NCI-H2081 treated with DMSO at 0.1 percent for 48 hours (cell line): ENCODE data around the gene DCAF7.

Experiments used
- DNase-seq: peaks from one replicate; lab custom pipeline; 2025; lab: John Stamatoyannopoulos, UW

DCAF7 gene

DNA sequence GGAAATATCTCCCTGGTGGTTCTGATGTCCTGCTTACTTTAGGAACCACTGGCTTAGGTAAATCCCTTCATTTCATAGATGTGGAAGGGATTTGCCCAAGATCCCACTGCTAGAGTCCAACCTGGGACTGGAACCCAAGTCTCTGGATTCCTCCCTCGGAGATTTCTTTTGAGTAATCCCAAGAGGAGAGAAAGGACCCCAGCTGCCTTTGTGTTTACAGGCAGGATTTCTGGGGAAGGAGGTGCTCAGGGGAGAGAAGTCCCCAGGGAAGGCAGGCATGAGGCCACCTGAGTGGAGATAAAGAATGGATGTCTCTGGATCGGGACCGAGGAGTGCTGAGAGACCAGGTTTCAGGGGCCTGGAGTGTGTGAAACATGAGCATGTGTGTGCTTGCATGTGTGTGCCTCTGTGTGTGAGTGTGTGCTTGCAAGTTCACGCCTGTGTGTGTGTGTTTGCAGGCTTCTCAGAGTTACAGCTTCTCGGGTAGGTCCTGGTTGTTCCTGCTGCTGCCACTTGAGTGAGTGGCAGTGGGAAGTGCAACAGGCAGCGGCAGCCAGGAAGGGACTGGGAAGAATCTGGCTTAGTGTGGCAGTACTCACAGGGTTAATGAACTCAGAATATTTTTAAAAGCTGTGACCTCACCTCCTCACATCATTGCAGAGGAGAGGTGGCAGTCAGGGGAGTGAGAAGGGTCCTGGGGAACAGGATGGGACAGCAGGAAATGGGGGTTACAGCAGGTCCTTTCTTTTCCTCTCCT lies 24.9 kb upstream of the DCAF7 start:
- no peak for DNase-seq

- no peak for DNase-seq
Measured at GRCh38 chr17:63526861-63527260, 23.4 kb upstream of the DCAF7 start.

GRCh38 chr17:63528183-63528582 lies 22.1 kb upstream of the DCAF7 start:
- DNase-seq = no peak

DNA sequence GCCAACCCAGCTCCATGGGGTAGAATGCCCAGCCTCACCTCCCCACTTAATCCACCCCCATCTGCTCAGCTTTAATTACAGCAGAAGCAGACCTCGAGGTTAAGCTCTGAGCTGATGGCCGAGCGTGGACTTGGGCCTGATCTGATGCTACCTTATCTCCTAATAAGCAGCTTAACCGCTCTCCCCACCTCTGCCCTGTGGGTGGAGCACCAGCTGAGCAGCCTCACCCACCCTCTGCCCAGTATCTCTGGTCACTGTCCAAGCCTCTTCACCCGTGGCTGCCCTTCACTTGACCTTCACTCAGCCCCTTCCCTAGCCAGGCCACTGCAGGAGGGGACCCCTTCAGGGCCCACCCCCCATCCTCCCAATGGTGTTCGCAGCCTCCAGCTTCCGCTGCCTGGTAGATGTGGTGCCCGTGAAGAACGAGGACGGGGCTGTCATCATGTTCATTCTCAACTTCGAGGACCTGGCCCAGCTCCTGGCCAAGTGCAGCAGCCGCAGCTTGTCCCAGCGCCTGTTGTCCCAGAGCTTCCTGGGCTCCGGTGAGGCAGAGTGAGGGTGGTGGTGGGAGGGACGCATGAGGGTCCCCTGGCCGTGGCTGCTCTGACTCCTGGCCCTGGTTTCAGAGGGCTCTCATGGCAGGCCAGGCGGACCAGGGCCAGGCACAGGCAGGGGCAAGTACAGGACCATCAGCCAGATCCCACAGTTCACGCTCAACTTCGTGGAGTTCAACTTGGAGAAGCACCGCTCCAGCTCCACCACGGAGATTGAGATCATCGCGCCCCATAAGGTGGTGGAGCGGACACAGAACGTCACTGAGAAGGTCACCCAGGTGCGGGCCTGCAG lies 20.3 kb upstream of the DCAF7 start:
- no peak for DNase-seq

GRCh38 chr17:63530557-63531021 lies 19.7 kb upstream of the DCAF7 start:
- DNase-seq = no peak

- DNase-seq = no peak
Measured at GRCh38 chr17:63531022-63531965, 19.0 kb upstream of the DCAF7 start.

GRCh38 chr17:63533433-63534077 lies 16.7 kb upstream of the DCAF7 start:
- no peak for DNase-seq

GRCh38 chr17:63534078-63534570 lies 16.2 kb upstream of the DCAF7 start:
- no peak for DNase-seq

DNA sequence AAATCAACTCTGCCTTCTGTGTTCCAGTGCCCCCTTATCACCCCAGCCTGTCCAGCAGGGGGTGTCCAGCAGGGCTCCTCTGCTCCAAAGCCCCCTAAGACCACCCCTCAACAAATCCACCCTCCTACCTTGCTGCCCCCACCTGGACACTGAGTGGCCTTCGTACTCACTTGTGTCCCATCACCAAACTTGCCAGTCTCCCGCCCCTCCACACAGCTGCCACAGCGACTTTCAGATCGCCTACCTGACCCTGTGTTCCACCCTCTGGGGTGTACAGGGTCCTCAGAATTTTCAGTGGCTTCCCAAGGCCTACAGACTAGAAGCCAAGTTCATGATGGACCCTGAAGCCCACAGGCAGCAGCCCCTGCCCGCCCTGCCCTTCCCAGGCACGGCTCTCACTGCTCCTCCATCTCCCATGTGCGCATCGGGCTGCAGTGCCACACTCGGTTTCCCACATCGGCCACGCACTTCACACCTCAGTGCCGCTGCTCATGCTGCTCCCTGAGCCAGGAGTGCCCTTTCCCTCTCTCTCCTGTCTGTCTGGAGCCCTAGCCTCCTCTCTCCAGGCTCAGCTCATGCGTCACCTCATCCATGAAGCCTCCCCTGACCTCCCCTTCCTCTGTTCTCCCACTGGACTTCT lies 15.3 kb upstream of the DCAF7 start:
- no peak for DNase-seq

- DNase-seq = no peak
Measured at GRCh38 chr17:63535640-63536039, 14.6 kb upstream of the DCAF7 start.

DNA sequence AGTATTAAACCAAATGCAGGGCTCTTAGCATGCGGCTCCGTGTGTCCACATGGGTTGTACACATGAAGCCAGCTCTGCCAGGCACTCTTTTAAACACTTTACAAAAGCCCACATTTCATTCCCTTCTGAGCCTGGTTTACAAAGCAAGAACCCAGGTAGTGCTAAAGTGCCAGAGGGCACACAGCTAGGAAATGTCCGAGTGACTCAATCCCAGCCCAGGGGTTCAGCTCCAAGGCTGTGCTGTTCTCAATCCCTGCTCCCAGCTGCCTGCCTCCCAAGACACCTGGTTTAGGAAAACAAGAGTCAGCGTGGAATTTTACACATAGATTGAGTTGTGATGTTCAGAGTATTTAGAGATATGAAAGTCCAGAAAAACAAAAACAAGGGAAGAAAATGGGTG lies 13.3 kb upstream of the DCAF7 start:
- DNase-seq = no peak

- DNase-seq = no peak
Measured at GRCh38 chr17:63537991-63538692, 12.1 kb upstream of the DCAF7 start.

DNA sequence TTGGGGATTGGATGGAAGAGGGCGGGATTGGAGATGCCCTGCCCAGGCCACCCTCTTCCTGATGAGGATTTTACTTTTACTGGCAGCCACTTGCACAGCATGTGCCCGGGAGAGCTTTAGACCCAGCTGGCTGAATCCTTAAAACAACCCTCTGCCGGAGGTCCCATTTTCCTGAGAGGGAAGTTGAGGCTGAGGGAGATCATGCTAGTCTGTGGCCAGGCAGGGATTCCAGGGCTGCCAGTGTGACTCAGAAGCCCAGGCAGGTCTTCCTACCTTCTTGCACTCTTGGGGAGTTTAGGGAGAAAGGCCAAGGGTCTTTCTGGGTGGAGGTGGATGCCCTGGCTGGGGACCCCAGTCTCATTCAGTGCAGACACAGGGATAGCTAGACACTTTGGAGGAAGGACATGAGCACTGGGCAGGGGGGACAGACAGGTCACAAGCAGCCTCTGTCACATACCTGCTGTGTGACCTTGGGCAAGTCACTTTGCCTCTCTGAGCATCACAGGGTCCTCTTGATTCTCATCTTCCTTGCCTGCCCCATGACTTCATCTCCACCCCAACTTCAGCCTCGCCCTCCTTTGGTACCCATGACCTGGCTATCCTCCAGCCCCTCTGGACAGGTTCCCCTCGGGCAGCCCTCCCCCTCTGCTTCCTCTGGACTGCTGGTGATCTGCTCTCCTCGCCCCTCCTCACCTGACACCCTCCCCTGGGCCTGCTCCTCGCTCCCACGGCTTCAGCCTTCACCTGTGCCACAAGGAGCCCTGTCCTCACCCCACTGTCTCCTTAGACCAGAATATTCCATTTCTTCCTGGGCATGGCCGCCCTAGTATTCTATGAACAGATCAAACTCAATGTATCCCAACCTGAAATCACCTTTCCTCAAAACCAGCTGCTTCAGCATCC lies 11.3 kb upstream of the DCAF7 start:
- DNase-seq = no peak

- no peak for DNase-seq
Measured at GRCh38 chr17:63540590-63540989, 9.7 kb upstream of the DCAF7 start.

DNA sequence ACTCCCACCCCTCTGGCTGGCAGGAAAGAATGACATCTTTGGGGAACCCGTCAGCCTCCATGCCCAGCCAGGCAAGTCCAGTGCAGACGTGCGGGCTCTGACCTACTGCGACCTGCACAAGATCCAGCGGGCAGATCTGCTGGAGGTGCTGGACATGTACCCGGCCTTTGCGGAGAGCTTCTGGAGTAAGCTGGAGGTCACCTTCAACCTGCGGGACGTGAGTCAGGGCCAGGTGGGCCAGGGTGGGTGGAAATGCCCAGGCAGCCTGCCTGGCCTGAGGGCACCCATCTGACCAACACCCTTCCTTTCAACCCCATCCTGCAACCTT lies 8.1 kb upstream of the DCAF7 start:
- no peak for DNase-seq

DNA sequence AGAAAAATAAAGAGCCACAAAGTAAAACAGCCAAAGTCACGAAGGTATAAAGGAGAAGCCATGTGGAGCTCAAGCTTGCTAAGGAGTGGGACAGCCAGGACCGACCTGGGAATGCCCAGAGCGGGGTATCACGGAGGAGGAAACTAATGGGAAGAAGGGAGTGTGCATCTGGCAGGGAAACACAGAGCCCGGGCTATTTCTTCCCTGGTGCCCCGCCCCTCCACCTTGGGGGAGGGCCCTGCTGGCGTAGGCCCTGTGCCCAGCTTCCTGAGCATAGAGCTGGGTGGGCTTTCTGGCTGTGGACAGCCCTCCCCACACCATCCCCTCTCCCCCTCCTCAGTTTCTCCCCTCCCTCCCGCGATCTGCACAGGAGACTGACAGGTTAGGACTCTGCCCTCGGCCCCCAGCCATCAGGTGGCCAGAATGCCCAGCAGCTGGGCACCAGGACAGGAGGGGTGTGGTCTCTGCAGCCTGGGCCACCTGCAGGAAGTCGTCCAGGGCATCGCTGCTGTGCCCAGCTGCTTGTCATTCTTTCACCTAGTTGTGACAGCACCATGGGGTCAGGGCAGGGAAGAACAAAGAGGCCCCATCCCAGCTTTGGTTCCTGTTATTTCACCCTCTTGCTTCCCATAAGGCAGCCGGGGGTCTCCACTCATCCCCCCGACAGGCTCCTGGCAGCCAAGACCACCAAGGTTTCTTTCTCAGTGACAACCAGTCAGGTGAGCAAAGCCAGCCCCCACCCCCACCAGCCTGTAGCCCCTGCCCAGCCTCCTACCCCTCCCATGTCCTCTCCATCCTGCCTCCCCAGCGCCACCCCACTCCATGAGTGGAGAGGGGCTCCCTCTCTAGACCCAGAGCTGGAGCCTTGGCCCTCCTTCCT lies 7.1 kb upstream of the DCAF7 start:
- no peak for DNase-seq

DNA sequence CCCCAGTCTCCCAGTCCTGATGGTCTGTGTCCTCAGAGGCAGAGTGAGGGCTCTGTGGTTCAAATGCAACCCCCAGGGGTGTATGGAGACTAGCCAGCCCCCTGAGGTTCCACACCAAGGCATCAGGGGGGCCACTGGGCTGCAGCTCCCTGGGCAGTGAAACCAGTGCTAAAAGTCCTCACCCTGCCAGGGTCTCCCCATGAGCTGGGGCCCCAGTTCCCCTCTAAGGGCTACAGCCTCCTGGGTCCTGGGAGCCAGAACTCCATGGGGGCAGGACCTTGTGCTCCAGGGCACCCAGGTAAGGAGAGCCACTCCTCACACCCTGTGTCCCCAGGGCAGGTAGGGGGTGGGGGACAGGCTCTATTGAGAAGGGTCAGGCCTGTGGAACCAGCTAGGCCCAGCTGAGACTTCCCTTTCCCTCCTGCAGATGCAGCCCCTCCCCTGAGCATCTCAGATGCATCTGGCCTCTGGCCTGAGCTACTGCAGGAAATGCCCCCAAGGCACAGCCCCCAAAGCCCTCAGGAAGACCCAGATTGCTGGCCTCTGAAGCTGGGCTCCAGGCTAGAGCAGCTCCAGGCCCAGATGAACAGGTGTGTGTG lies 6.4 kb upstream of the DCAF7 start:
- no peak for DNase-seq
